ENCODE data around the gene LMF1.

- no peak for TF ChIP-seq CTCF (IDR thresholded peaks at IDR 0.05)
- no peak for TF ChIP-seq ZFX (IDR thresholded peaks at IDR 0.05; ENCODE audit: borderline replicate concordance)
Observed at GRCh38 chr16:983044-984030, 12.6 kb upstream of the LMF1 start.
